HG02885 (cell line): ENCODE results near the gene SERTAD1.
A peak's percentile ranks its signal among the peaks of the same experiment; 100 is the strongest.
"Not testable (repeated sequence)": the region's sequence is repeated elsewhere in the genome, so short reads cannot be mapped to it uniquely, and the experiment has no call there.

Experiments used
- ATAC-seq: cut with Tn5 transposase; IDR thresholded peaks from one replicate; pipeline ENCODE4 v1.9.1; 2021; ENCODE audit warnings: mild to moderate bottlenecking; ENCODE audit not compliant: unreplicated experiment, poor library complexity

The SERTAD1 gene

GRCh38 chr19:40453151-40453735 is 27.5 kb upstream of the SERTAD1 start:
- no peak for ATAC-seq

GRCh38 chr19:40452016-40452415 is 26.2 kb upstream of the SERTAD1 start:
- ATAC-seq: no peak

- ATAC-seq: no peak
These were observed 24.9 kb upstream of the SERTAD1 start for GRCh38 chr19:40450664-40451063.

DNA sequence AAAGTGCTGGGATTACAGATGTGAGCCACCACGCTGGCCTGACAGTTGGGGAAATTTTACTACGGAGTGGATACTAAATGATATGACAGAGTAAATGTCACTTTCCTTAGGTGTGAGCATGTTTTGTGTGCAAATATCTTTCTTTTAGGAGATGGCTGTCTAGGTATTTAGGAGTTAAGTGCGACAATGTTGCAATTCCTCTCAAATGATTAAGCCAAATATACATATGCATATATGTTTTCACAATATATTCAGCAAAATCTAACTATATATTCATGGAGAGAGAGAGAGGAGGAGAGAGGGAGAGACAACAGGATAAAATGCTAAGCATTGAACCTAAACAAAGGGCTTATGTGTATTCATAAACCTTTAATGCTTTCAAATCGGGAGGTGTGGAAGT is 23.7 kb upstream of the SERTAD1 start:
- ATAC-seq: no peak

DNA sequence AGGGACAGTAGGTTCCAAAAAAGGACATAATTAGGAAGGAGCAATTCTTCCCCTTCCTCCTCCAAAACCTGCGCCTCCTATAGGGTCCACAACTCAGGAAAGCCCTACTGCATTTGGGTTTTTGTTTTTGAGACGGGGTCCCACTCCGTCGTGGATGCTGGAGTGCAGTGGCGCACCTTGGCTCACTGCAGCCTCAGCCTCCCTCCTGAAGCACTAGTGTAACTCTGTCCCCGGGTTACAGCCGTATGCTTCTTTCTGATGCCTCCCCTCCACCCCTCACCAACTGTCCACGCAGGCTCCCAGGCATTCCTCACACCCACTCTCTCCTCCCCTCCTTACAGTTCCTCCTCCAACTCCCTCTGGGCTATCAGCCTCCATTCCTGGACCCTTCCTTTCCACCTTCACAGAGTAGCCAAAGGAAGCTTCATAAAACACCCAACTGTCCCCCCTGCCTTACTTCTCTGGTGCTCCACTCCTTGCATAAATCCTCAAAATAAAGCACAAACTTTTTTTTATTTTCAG is 20.5 kb upstream of the SERTAD1 start:
- no peak for ATAC-seq

GRCh38 chr19:40445780-40446262 is 20.0 kb upstream of the SERTAD1 start:
- no peak for ATAC-seq

DNA sequence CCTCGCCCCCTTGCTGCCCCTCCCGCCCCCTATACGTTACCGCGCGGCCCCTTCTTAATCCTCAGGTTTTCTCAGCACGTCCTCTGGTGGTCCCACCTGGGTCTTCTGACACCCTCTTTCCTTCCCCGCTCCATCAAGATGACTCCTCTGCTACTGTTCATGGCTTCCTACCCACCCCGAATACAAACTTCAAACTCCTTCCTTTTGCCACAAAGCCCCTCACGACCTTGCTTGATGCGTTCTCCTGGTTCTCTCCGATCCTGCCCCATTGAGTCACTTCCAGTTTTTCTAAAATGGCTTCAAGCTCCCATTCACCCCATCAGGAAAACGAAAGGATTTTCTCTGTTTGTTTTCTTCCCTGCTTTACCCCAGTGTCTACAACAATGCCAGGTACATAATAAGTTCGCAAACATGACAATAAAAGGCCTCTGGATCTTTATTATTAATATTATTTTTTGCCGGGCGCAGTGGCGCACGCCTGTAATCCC is 19.1 kb upstream of the SERTAD1 start:
- no peak for ATAC-seq

- peak; percentile 74 for ATAC-seq
These were observed 18.4 kb upstream of the SERTAD1 start, which contains the start of gene SERTAD3 for GRCh38 chr19:40444000-40444824. Gene SERTAD3 (minus strand): TSS chr19:40444335. CDS start chr19:40442080, 2,255 bp downstream.

GRCh38 chr19:40443131-40443999 is 17.6 kb upstream of the SERTAD1 start:
- peak; percentile 70 for ATAC-seq

- ATAC-seq: no peak
These were observed 16.7 kb upstream of the SERTAD1 start for GRCh38 chr19:40442328-40443130.

GRCh38 chr19:40441719-40442253 is 16.0 kb upstream of the SERTAD1 start:
- no peak for ATAC-seq

DNA sequence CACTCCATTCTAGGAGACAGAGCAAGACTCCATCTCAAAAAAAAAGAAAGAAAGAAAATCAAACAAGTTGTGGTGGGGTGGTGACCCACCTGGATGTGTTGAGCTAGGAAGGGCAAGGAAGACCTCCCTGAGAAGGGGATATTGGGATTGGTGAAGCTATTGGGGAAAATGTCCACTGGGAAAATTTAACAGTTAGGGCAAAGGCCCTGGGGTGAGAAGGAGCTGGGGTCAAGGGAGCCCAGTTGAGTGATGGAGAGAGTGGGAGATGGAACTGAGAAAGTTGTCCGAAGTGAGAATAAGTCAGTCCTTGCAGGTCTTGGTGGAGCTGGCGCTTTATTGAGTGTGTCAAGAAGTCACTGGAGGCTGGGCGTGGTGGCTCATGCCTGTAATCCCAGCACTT is 12.5 kb upstream of the SERTAD1 start:
- no peak for ATAC-seq

GRCh38 chr19:40433391-40434216 is 7.8 kb upstream of the SERTAD1 start:
- ATAC-seq: peak; percentile 67

DNA sequence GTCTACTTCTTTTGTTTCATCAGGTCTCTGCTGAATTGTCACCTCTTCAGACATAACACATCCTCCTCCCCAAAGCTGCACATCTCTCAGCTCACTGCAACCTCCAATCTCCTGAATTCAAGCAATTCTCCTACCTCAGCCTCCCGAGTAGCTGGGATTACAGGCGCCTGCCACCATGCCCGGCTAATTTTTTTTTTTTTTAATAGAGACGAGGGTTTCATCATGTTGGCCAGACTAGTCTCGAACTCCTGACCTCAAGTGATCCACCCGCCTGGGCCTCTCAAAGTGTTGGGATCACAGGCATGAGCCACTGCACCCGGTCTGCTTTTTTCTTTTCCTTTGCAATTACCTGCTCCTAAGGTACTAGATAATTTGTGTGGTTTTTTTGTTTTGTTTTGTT is 7.0 kb upstream of the SERTAD1 start:
- ATAC-seq: not testable (repeated sequence)

DNA sequence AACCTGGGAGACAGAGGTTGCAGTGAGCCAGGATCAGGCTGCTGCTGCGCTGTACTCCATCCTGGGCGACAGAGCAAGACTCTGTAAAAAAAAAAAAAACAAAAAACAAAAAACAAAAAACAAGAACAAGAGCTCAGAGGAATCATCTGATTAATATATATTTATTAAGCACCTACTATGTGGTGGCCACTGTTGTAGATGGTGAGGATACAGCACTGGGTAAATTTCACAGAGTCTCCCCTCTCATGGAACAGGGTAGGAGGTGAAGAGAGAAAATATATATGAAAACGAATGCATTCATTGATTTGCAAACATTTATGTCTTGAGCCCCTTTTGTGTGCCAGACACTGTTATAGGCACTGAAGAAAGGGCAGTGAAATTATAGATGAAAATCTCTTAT is 5.9 kb upstream of the SERTAD1 start:
- no peak for ATAC-seq

DNA sequence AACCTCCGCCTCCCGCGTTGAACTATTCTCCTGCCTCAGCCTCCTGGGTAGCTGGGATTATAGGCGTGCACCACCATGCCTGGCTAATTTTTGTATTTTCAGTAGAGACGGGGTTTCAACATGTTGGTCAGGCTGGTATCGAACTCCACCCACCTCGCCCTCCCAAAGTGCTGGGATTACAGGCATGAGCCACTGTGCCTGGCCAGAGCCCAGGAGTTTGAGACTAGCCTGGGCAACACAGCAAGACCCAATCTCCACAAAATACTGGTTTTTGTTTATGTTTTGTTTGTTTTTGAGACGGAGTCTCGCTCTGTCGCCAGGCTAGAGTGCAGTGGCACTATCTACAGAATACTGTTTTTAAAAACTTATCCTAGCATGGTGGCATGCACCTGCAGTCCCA is 4.5 kb upstream of the SERTAD1 start:
- ATAC-seq: not testable (repeated sequence)

DNA sequence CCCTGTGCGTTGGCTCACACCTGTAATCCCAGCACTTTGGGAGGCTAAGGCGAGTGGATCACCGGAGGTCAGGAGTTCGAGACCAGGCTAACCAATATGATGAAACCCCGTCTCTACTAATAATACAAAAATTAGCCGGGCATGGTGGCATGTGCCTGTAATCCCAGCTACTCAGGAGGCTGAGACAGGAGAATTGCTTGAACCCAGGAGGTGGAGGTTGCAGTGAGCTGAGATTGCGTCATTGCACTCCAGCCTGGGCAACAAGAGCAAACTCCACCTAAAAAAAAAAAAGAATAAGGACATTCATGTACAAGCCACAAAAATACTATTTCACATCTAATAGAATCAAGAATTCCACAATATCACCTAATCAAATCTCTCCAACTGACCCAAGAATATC is 2.4 kb upstream of the SERTAD1 start:
- ATAC-seq: not testable (repeated sequence)

DNA sequence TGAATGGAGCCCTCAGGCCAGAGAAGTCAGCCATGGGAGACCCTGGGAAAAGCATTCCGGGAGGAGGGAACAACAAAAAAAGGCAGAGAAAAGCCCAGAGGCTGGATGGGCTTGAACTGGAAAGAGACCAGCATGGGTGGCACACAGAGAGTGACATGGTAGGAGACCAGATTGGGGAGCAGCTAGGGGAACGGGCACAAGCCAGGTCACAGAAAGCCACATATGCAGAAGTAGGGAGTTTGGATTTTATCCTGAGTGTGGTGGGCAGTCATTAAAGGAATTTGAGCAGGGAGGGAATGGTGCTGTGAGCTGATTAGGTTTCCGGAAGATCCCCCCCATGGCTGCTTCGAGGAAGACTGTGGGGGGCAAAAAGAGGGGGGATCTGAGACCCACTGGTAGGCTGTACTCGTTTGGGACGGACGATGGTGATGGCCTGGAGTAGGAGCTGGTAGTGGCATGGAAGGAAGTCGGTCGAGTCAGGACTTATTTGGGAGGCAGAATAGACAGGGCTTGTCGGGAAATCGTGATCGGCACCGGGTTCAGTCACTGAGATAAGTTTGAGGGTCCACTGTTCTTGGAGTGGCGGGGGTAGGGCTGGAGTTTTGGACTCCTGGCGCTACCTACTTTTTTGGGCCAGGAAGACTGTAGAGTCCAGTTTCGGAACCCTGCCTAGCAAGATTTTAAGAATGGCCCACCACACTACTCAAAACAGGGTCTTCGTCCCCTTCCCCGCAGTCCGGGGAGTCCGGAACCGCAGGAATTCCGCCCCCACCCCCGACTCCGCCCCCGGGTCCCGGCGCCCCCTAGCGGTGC is 949 bp downstream of the SERTAD1 start:
- ATAC-seq: no peak
